Activated T-helper 9 cell treated with anti-CD3 and anti-CD28 coated beads, Interleukin-2, amount 50 U/mL, for 16 hours (primary cell): Measurements from ENCODE around the gene AKT3.

ENCODE experiments used
- DNase-seq: peaks from one replicate; pipeline ENCODE4 v3.0.0-alpha.2; 2020; ENCODE audit warnings: low read depth

AKT3 gene

DNA sequence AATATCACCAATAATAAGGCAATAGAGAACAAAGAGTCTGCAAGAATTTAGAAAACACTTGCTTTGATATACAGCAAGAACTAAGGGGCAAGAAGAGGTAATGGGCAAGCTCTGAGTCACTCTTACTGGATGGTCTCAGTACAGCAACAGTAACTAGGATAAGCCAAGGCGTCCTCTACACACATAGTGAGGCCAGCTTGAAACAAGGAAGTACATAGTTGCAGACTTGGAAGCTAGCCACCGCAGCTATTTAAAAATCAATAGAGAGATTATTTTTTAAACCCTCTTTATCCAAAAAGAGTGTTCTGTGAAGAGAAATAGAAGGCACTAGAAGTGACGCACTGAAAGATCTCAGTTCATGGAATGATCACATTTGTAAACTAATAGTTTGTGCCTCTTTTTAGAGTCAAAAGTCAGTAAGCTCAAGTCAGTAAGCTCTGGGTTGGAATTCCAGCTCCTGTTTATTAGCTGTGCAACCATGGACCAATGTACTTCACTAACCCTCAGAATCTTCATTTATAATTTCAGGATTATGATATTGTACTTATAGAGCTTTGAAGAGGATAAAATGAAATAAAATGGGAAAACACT is 118.6 kb downstream of the AKT3 start:
- no peak for DNase-seq

DNA sequence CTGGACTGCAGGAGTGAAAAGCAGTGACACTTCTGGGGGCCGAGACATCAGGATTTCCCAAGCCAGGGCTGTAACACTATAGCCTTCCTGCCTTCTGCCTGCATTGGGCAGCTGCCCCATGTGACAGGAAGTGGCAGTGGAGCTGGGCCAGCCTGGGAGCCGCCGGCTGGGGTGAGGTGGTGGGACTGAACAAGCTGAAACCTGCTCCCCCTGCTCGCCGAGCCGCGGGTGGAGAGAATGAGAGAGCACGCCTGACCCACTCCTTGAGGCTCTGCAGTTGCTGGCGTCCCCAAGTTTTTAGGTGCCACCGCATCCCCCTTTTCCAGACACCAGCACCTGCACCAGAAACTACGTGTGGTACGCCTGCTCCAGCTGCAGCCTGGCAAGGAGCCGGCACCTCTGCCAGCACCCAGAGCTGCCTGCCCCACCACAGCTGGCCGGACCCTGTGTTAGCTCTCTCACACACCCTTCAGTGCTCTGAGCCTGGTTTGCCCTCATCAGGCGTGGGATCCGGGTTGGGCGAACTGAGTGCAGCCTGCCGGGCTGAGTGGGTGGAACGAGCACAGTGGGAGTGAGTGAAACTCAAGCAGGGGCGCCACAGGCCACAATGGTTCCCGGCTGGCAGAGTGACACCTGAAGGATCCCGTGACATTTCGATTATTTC is 119.4 kb downstream of the AKT3 start:
- no peak for DNase-seq

DNA sequence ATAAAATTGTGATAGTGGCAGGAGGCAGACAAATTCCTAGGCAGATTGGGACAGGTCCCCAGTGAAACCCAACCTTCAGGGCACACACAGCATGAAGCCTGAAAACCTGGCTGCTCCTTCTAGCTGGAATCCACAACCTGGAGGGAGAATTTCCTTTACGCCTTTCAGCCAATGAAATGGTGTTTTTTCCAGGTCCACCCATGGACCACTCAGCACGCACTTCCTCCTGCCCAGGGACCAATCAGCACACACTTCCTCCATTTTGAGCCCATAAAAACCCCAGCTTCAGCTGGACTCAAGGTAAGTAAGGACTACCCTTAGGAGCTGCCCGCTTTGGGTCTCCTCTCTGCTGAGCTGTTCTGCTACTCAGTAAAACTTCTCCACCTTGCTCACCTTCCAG is 120.1 kb downstream of the AKT3 start:
- no peak for DNase-seq

DNA sequence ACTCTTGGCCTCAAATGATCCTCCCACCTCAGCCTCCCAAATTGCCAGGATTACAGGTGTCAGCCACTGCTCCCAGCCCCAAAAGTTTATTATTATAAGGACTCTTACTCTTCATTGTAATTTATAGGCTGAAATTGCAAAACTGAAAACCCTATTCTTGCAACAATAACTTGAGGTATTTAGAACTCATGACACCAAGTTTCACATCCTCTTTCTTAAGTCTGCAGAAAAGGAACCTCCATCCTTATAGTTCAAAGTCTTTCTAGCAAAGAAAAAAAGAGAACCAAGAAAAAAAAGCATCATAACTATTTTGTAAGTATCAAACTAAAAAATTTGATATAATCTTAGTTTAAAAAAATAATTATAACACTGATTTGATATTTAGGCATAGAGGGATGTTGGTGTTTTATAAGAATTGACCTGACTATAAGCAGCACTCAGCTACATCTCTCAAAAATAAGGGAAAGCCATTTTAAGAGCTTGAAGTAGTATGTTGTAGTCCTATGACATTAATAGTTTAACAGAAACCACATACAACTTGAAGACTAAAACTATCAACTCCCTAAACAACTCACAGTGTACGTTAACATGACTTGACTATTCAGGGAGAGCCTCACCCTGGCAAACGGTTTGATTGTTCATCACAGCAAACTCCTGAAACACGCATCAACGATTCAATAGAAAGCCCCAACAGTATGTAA is 122.4 kb downstream of the AKT3 start:
- DNase-seq = no peak

DNA sequence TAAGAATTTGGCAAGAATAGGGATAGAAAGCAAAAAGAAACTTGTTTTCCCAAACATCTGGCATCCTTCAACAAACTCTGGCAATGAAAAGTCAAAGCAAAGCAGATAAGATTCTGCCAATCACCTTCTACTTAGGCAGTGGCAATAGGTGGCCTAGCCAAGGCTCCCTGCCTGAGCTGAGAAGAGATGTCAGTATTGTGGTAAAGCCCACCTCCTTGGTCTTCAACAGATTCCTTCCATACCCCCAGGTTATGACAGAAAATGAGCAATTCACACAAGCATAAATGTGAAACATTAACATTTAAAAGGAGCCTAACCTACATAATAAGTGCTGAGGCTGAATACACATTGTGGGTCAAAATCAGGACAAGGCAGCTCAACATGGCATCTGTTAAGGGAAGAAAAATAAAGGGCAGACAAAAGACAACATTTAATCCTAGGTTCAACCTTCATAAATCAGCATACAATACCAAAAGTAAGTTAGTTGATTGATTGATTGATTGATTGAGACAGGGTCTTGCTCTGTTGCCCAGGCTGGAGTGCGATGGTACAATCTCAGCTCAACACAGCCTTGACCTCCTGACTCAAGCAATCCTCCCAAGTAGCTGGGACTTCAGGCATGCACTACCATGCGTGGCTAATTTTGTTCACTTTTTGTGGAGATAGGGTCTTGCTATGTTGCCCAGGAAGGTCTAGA is 123.1 kb downstream of the AKT3 start:
- no peak for DNase-seq

DNA sequence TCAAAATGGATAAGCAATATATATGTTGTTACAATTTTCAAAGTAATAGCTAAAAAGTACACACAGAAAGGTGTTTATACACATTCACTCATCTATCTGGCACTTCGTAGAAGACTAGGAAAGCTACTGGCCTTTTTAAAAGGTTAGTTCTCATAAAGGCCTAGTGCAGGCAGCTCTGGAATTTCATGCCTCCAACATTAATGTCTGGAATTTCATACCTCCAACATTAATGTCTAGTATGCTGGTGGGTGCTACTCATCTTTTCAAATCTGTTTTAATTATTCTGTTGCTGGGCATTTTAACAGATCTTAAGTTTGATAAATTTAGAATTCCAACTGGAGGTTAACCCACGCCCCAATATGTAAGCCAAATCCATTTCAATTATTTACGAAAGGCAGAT is 124.2 kb downstream of the AKT3 start:
- no peak for DNase-seq

DNA sequence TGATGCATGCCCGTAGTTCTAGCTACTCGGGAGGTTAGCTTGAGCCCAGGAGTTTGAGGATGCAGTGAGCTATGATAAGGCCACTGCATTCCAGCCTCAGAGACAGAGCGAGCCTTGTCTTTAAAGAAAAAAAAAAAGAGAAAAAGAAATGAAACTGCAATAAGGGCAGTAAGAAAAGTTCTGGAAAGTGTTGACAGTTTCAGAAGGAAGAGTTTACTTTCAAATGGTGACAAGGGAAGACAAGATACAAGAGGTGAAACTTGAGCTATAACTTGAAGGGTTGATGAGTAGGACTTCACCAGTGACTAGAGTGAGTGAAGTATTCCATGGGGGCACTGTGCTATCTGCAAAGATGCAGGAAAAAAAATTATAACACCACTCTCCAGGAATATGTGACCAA is 125.0 kb downstream of the AKT3 start:
- DNase-seq = no peak

DNA sequence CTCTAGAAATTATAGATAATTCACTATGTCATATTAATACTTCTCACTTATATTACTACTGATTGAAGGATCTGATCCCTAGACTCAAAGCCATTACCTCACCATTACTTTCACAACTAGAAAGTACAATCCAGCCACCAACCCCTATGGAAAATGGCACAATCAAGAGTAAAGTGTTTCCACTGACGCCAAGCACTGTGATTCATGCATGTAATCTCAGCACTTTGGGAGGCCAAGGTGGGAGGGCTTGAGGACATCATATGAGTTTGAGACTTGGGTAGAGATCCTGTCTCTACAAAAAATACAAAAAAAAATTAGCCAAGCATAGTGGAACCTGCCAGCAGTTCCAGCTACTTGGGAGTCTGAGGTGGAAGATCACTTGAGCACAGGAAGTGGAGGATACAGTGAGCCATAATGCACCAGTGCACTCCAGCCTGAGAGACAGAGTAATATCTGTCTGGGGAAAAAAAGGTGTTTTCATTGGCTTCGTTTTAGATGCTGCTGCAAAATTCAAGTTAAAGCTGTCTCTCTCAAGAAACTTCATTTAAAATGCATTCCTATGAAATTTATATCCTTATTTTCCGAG is 126.5 kb downstream of the AKT3 start:
- no peak for DNase-seq

DNA sequence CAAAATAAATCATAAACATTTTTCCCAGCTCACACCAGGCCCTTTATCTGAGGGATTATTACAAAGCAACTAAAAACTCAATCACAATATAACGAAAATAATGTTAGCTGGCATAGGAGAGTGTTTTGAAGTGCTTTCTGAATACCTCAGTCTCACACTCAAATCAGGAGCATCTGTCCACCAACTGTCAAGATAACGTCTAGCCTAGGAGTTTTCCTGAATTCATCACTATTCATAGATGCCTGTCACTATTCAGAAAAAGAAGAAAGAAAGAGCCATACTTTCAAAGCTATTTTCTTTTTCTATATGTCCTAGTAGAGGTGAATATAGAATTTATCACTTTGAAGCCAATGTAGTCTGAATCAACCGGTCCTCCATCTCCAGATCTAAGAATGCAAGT is 127.0 kb downstream of the AKT3 start:
- no peak for DNase-seq

DNA sequence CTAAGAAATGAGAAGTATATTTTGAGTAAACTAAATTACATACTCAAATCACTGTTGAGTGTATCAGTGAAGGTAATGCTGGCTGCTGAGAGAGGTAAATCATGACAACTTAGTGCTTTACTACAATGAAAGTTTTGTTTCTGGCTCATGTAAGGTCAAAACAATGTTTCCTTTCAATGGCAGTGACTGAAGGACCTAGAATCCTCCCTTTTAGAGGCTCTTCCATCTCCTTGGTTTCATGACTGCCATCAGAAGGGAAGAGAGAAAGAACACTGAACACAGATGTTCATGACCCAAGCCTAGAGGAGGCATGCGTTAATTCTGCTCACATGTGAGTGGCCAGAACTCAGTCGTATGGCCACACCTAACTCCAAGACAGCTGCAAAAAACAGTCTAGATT is 130.6 kb downstream of the AKT3 start:
- DNase-seq = no peak

DNA sequence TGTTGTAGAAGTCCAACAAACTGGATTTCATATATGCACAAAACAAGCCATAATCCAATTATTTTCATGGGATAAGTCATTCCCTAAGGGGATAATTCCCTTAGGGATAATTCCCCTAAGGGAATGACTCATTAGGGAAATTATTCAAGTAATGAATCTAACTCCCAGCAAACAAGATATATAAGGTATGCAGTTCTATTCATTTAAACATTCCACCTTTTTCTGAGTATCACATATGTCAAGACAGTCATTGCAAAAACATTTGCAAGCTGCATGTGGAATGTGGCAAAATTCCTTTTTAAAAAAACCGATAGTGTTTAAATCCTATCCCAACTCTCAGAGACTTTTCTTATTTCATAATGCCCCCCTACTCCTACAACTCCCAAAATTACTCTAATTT is 131.2 kb downstream of the AKT3 start:
- no peak for DNase-seq

DNA sequence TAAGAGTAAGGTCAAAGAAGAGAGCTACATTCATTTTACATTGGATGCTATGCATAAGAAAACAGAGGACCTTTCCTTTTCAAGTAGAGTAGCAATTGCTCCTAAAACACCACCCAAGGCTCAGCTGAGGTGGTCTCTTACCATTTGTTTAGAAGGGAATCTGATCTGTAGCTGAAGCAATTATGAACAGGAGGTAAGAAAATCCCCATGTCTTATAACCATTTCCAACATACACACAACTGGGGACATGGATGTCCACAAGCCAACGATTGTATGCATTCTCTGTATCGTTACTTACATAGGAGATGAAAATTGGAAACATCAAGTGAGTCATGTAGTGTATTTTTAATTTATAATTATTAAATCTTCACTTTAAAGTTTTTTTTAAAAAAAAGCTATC is 132.0 kb downstream of the AKT3 start:
- no peak for DNase-seq

DNA sequence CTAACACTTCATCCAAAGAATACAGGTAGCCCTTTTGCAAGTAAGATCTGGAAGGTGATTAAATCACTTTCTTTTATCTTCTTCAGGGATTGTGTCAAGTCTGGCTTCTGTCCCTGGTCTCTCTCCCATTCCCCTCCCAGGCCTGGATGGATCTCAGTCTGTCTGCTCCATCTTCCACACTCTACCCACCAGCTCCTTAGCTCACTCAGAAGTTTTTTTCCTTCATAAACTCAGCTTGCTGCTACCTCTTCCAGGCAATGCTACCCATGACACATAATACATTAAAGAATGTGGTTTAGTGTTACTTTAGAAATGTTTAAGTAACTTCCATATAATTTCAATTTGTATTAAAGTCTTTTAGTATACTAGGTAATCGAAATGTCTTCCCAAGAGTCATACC is 133.1 kb downstream of the AKT3 start:
- DNase-seq = no peak

DNA sequence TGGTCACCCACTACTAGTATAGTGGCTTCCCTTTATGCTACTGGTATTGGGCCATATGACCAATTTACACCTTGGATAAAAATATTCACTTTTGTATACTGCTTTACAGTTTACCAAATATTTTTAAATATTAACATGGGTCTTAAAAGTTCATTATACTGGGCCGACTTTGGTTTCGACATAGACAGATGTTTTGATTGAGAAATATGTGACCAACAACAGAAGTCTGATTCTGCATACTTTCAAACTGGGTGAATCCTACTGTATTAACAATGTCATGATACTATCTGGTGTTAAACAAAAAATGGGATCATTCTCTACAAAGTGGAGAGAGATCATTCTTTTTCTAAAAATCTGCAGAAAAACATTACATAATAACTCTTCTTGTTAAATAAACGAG is 134.8 kb downstream of the AKT3 start:
- DNase-seq = no peak

DNA sequence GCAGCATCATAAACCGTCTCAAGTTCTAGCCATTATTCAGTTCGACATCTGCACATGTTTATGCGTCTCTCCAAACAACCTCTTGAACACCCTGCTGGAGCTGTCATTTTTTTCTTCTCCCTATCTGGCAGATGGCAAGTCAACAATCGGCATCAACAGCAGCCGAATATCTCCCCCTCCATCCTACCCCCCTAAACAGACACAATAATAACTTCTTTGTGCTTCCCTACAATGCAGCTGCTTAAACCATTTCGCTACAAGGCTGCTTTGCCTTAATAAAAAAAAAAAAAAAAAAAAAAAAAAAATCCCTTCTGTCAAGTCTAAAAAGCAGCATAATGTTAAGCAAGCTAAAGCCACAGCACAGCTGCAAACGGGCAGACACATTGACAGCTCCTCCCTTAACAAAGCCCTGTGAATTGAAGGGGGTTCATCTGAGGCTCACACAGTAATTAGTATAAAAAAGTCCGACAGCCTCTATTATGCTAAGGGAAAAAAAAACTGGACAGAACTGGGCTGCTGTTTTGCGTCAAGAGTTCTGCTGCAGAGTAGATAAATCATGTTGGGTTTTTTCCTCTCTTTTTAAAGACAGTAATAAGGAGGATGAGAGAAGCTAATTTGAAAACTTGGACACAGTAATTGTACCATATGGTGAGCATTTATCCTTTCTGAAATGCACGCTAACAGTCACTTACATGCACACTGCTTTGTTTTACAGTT is 136.4 kb downstream of the AKT3 start:
- DNase-seq = no peak

DNA sequence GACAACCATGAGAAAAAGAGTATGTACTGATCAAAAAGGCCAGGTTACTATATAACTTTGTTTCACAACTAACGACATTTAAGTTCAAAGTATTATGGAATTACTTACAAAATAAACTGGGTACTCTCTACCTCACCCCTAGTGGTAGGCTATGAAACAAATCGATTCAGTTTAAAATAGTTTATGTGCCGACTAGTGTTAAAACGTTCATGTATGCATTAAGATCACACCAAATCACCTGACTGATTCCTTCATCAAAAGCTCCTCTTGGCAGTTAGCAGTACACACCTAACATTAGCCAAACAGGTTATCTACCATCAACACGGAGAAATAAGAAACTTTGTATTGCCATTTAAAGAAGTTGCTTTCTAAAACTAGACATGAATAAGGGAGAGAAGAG is 137.1 kb downstream of the AKT3 start:
- no peak for DNase-seq

DNA sequence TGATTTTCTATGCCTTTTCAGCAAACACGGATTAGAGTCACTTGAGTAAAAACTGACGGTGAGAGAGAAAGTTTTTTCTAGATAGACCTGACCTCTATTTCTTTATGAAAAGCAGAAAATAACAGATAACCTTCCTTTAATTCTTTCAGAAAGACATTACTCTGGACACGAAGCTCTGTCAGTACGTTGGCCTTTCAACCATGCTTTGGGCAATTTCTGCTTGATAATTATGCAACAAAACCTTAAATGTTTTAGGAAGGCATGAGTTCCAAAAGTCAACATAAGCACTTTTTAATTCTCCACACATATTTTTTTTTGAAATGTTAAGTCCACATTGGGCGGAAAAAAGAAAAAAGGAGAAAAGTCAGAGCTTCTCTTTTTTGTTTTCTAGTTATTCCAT is 137.8 kb downstream of the AKT3 start:
- no peak for DNase-seq

DNA sequence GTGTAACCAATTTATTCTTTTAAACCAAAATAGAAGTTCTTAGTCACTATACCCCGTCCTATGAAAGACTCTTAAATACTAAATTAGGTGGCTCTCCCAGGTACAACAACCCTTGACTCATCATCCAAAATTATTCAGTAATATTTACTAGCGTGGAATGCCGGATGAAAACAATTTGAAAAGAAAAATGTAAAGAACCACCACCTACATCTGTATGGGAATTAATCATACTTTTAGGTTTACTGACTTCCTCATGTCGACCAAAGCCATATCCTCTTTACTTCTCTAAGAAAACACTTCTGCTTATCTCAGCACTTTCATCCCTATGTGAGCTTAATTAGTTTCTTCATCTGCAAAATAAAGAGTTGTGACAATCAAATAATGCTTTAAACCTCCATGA is 139.6 kb downstream of the AKT3 start:
- DNase-seq = no peak

DNA sequence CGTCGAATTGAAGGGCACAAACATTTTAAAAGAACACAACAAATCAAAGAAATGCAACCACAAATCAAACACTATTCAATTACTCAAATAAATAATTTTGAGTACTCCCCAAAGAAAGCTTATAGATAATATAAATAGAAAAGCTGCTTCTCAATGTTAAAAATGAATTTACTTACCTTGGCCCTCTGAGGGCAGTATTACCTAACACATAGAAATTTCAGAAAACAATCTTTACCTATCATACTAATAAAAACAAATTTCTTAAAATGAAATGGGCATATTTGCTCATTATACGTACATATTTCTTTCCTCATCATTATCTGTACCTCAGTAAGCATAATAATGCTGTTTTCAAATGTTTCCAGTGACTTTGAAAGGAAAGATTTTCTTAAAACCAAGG is 141.8 kb downstream of the AKT3 start:
- no peak for DNase-seq

DNA sequence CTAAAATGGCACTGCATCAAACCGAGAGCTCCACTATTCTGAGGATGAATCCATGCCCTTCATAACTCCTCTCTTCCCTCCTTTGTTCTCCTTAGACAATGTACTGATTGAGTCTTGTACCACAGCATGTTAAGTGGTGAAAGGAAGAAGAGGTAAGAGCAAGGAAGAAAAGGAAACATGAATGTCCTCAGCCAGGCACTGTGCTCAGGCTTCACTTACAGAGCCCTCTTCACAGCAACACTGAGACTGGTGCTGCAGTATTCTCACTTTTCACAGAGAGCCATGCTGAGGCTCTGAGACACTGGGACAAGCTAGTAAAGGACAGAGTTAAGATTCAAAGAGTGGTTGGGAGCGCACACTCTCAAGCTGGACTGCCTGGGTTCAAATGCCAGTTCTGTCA is 143.5 kb downstream of the AKT3 start:
- DNase-seq = no peak

DNA sequence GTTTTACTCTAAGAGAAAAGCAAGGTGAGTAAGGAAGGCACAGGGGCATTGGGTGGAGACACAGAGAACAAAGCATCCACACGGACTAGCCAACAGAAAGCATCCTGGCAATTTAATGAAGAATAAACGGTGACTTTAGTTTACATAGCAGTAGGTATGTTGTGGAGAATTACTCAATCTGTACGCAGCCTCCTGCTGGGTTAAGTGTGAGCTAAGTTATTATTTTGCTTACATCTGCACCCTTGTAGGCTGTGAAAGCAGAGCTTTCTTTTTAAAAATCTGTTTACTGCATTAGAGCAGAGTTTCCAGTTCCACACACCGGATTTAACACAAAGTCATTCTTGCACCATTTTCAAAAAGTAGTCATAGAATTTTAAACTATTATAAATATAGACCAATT is 144.5 kb downstream of the AKT3 start:
- DNase-seq = no peak

DNA sequence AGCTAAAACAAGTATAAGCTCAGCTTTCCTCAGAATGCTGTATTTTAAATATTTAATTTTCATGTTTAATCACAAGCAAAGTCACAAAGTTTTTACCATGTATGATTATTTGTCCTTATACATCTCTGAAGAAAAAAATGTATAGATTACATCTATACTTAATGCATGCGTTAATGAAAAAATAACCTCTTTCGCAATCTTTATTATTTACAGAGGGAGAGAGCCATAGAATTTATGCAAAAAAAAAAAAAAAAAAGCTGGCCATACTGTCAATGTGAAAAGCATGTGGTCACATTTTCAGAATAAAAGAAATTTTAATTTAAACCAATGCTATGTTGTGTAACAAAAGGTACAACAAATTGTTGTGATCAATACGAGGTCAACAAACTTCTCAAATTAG is 148.2 kb downstream of the AKT3 start:
- DNase-seq = no peak
